GM19043 (cell line): ENCODE measurements around the gene DCAF8.

Experiments used
- ATAC-seq: cut with Tn5 transposase; IDR thresholded peaks from one replicate; pipeline ENCODE4 v1.9.1; 2021; ENCODE audit warnings: low read depth; ENCODE audit not compliant: unreplicated experiment

Gene DCAF8

GRCh38 chr1:160177667-160178066, 84.7 kb downstream of the DCAF8 start:
- ATAC-seq: no peak

- ATAC-seq: no peak
Observed at GRCh38 chr1:160177231-160177630, 85.1 kb downstream of the DCAF8 start.

GRCh38 chr1:160171980-160172379, 90.4 kb downstream of the DCAF8 start:
- no peak for ATAC-seq

GRCh38 chr1:160171354-160171753, 91.0 kb downstream of the DCAF8 start:
- no peak for ATAC-seq

- ATAC-seq: peak; percentile 61
Observed at GRCh38 chr1:160169553-160170399, 92.6 kb downstream of the DCAF8 start.

GRCh38 chr1:160168609-160169369, 93.6 kb downstream of the DCAF8 start:
- ATAC-seq: no peak

GRCh38 chr1:160168016-160168415, 94.3 kb downstream of the DCAF8 start:
- no peak for ATAC-seq

- ATAC-seq: no peak
Observed at GRCh38 chr1:160167580-160167979, 94.8 kb downstream of the DCAF8 start.

- no peak for ATAC-seq
Observed at GRCh38 chr1:160167056-160167455, 95.3 kb downstream of the DCAF8 start.

GRCh38 chr1:160166166-160166868, 96.0 kb downstream of the DCAF8 start:
- ATAC-seq: no peak
